Smooth muscle cell of the umbilical artery (primary cell): ENCODE measurements around the gene APOBEC3H. TPM values are rescaled to one million over a fixed set of nuclear protein-coding genes. Genes with fewer than 3 reads are reported as not detected.

Experiments
- total RNA-seq: library from RNA; depleted of rRNA; stranded (reverse); fragments of >200 nt; gene quantifications from 2 replicates; pipeline ENCODE4 v1.2.3, GENCODE V29; 2014

The APOBEC3H gene
- total RNA-seq, result not detected in 2 replicates

GRCh38 chr22:39097098-39098020 is at the start of gene APOBEC3H:
Gene APOBEC3H (plus strand): TSS chr22:39097244. CDS start chr22:39100279, 3,035 bp downstream.

GRCh38 chr22:39077026-39077840 is 19.8 kb upstream of the APOBEC3H start, which contains the start of gene APOBEC3G:
Gene APOBEC3G (plus strand): TSS chr22:39077275. CDS start chr22:39077362, 87 bp downstream.

GRCh38 chr22:39152511-39153219 is 55.6 kb downstream of the APOBEC3H start, which contains the start of gene CBX7:
Gene CBX7 (minus strand): TSS chr22:39152680. CDS start chr22:39152444, 236 bp downstream.

Other genes starting within 250 kb of the APOBEC3H start
- gene CBX6, start 225.0 kb upstream of the APOBEC3H start, total RNA-seq, result 31.2 and 48.6 TPM in 2 replicates
- gene APOBEC3A, start 139.6 kb upstream of the APOBEC3H start, total RNA-seq, result not detected in 2 replicates
- 0.30 and 2.8 TPM in 2 replicates for gene APOBEC3B, start 114.9 kb upstream of the APOBEC3H start, total RNA-seq
- 7.7 and 22.3 TPM in 2 replicates for gene APOBEC3C, start 83.0 kb upstream of the APOBEC3H start, total RNA-seq
- gene APOBEC3D, start 76.1 kb upstream of the APOBEC3H start, total RNA-seq, result 0.59 and 0.65 TPM in 2 replicates
- 3.3 and 6.5 TPM in 2 replicates for gene APOBEC3F, start 56.4 kb upstream of the APOBEC3H start, total RNA-seq
- gene APOBEC3G, start 20.0 kb upstream of the APOBEC3H start, total RNA-seq, result 5.0 and 7.0 TPM in 2 replicates
- gene CBX7, start 55.4 kb downstream of the APOBEC3H start, total RNA-seq, result 1.7 and 4.2 TPM in 2 replicates
- under 0.01 and 0.05 TPM in 2 replicates for gene PDGFB, start 147.7 kb downstream of the APOBEC3H start, total RNA-seq
- 2,229 and 3,390 TPM in 2 replicates for gene RPL3, start 222.4 kb downstream of the APOBEC3H start, total RNA-seq